SK-N-SH (cell line): ENCODE measurements around the gene MYO1B. TPM values are rescaled to one million over a fixed set of nuclear protein-coding genes. Genes with fewer than 3 reads are reported as not detected.

Experiments used
- CTCF ChIA-PET: fragments of 300-600, 350-600 bp; formaldehyde crosslinking; extraction: SDS; loops from one replicate; lab custom pipeline; 2021; lab: Yijun Ruan, JAX
- POLR2A ChIA-PET: fragments of 350-600 bp; sonication (Branson Sonifier 250); formaldehyde crosslinking; extraction: SDS; loops from one replicate; lab custom pipeline; 2020; ENCODE audit warnings: antibody characterized with exemption, inconsistent platforms; lab: Yijun Ruan, JAX
- DNase-seq: peaks from one replicate; pipeline ENCODE4 v3.0.0; 2012
- H2AFZ ChIP-seq: fragments of 200-600 bp; sonication (generic); 2 replicates; pipeline ENCODE4 v1.8.1; 2016; ENCODE audit warnings: antibody characterized with exemption, mild to moderate bottlenecking, low read depth
- H3F3A ChIP-seq: fragments of 200-600 bp; sonication (generic); replicated peaks from 2 replicates; pipeline ENCODE3; 2016; ENCODE audit warnings: antibody characterized with exemption, mild to moderate bottlenecking; ENCODE audit not compliant: insufficient read depth
- H3K27ac ChIP-seq, 2 experiments: fragments of 200-500 bp in 1 of 2; fragments of 200-600 bp in 1 of 2; sonication (Bioruptor generic) in 1 of 2; sonication (generic), shearing (Covaris generic) in 1 of 2; 2 replicates each; pipeline versions ENCODE4 v1.5.1 to v1.6.1; 2014 to 2016; ENCODE audit warnings: low read depth in 2 of 2, inconsistent platforms in 1 of 2, low read length in 1 of 2, mild to moderate bottlenecking in 1 of 2, mixed read lengths in 1 of 2
- H3K27me3 ChIP-seq: fragments of 200-600 bp; sonication (generic), shearing (Covaris generic); 2 replicates; pipeline ENCODE4 v1.6.1; 2016; ENCODE audit warnings: mixed run types; ENCODE audit not compliant: insufficient read depth
- H3K36me3 ChIP-seq, 2 experiments: fragments of 200-500 bp in 1 of 2; fragments of 200-600 bp in 1 of 2; sonication (Bioruptor generic) in 1 of 2; sonication (generic) in 1 of 2; replicated peaks in 1 of 2; 2 replicates each; pipeline versions ENCODE3 to v1.5.1; 2014 to 2016; ENCODE audit warnings: low read length in 1 of 2, mild to moderate bottlenecking in 1 of 2; ENCODE audit not compliant: insufficient read depth in 2 of 2, control insufficient read depth in 1 of 2
- H3K4me1 ChIP-seq, 2 experiments: fragments of 200-500 bp in 1 of 2; fragments of 200-600 bp in 1 of 2; sonication (Bioruptor generic) in 1 of 2; sonication (generic), shearing (Covaris generic) in 1 of 2; 2 replicates each; pipeline versions ENCODE4 v1.5.1 to v1.6.1; 2014 to 2016; ENCODE audit warnings: low read depth in 1 of 2, low read length in 1 of 2, mixed run types in 1 of 2; ENCODE audit not compliant: insufficient read depth in 2 of 2, control insufficient read depth in 1 of 2
- H3K4me2 ChIP-seq: fragments of 200-600 bp; sonication (generic), shearing (Covaris generic); 2 replicates; pipeline ENCODE4 v1.6.1; 2017; ENCODE audit warnings: mixed run types
- H3K4me3 ChIP-seq, 2 experiments: fragments of 200-500 bp in 1 of 2; fragments of 200-600 bp in 1 of 2; sonication (Bioruptor generic) in 1 of 2; sonication (generic), shearing (Covaris generic) in 1 of 2; 2 replicates each; pipeline versions ENCODE4 v1.5.1 to v1.8.1; 2014 to 2016; ENCODE audit warnings: low read depth in 2 of 2, inconsistent platforms in 1 of 2, low read length in 1 of 2, mild to moderate bottlenecking in 1 of 2, mixed read lengths in 1 of 2, moderate library complexity in 1 of 2
- H3K79me2 ChIP-seq: fragments of 200-600 bp; sonication (generic); 2 replicates; pipeline ENCODE4 v1.8.1; 2017; ENCODE audit warnings: mild to moderate bottlenecking; ENCODE audit not compliant: insufficient read depth
- H3K9ac ChIP-seq: fragments of 200-600 bp; sonication (generic); 2 replicates; pipeline ENCODE4 v1.6.1; 2017; ENCODE audit warnings: mixed run types
- H3K9me2 ChIP-seq: fragments of 200-600 bp; sonication (generic); 2 replicates; pipeline ENCODE4 v1.6.1; 2017; ENCODE audit warnings: mixed run types
- H3K9me3 ChIP-seq: fragments of 200-600 bp; sonication (generic); 2 replicates; pipeline ENCODE4 v1.6.1; 2017; ENCODE audit warnings: mixed run types, mild to moderate bottlenecking, moderate library complexity
- H4K20me1 ChIP-seq: fragments of 200-600 bp; sonication (generic); 2 replicates; pipeline ENCODE4 v1.6.1; 2017; ENCODE audit warnings: mild to moderate bottlenecking, mixed run types; ENCODE audit not compliant: insufficient read depth
- EZH2phosphoT487 ChIP-seq: fragments of 200-600 bp; sonication (generic); IDR thresholded peaks from 2 replicates; pipeline ENCODE4 v1.6.1; 2017; ENCODE audit warnings: low read depth, mixed run types, mild to moderate bottlenecking, antibody characterized with exemption, moderate library complexity, borderline replicate concordance
- MAX ChIP-seq: IDR thresholded peaks from 2 replicates; pipeline ENCODE4 v1.4.0; 2012; ENCODE audit warnings: low read depth
- MXI1 ChIP-seq: IDR thresholded peaks from 2 replicates; pipeline ENCODE4 v1.6.1; 2012; ENCODE audit warnings: mild to moderate bottlenecking, low read depth, low read length, improper control_type of control experiment
- NFIC ChIP-seq: IDR thresholded peaks from 2 replicates; pipeline ENCODE4 v1.4.0; 2012; ENCODE audit warnings: borderline replicate concordance
- PBX3 ChIP-seq: IDR thresholded peaks from 2 replicates; pipeline ENCODE4; 2012
- RAD21 ChIP-seq: IDR thresholded peaks from 2 replicates; pipeline ENCODE4 v1.6.1; 2012; ENCODE audit warnings: mild to moderate bottlenecking, low read length
- RCOR1 ChIP-seq: fragments of 150-350 bp; IDR thresholded peaks from 2 replicates; pipeline ENCODE4 v1.6.1; 2017; ENCODE audit warnings: antibody characterized with exemption, low read length
- RFX5 ChIP-seq: IDR thresholded peaks from 2 replicates; pipeline ENCODE4 v1.6.1; 2012; ENCODE audit warnings: mild to moderate bottlenecking, improper control_type of control experiment, low read length
- RXRA ChIP-seq: IDR thresholded peaks from 2 replicates; pipeline ENCODE4 v1.4.0; 2012; ENCODE audit warnings: low read depth, mild to moderate bottlenecking, borderline replicate concordance
- SMC3 ChIP-seq: IDR thresholded peaks from 2 replicates; pipeline ENCODE4 v1.6.1; 2012; ENCODE audit warnings: low read depth, low read length, improper control_type of control experiment
- TAF1 ChIP-seq: IDR thresholded peaks from 2 replicates; pipeline ENCODE4 v1.6.1; 2012; ENCODE audit warnings: low read depth, mild to moderate bottlenecking, low read length, moderate library complexity, borderline replicate concordance
- TCF12 ChIP-seq: IDR thresholded peaks from 2 replicates; pipeline ENCODE4 v1.4.0; 2012
- TEAD4 ChIP-seq: IDR thresholded peaks from 2 replicates; pipeline ENCODE4 v1.4.0; 2012; ENCODE audit warnings: mild to moderate bottlenecking, borderline replicate concordance; ENCODE audit not compliant: insufficient read depth
- USF2 ChIP-seq: fragments of 150-350 bp; IDR thresholded peaks from 2 replicates; pipeline ENCODE4 v1.6.1; 2017; ENCODE audit warnings: antibody characterized with exemption, low read length, low read depth, borderline replicate concordance
- WGBS: methylation state at CpG from one replicate; pipeline ENCODE4 v1.1.6; 2017; ENCODE audit warnings: low lambda C conversion rate; 5-methylcytosine and 5-hydroxymethylcytosine counted together
- polyA plus RNA-seq, 3 experiments: library from polyadenylated mRNA; depleted of rRNA; stranded (reverse); fragments of >200 nt; gene quantifications; 2 replicates each; pipeline ENCODE4 v1.2.3, GENCODE V29; 2012

Gene MYO1B
- polyA plus RNA-seq, 1 of the 3 experiments (the other 2 are of a cell fraction), result 20.2 TPM

- TF ChIP-seq PBX3 (no peak), TAF1 (no peak), MXI1 (no peak), TEAD4 (no peak), TCF12 (no peak), MAX (no peak)
Measured at GRCh38 chr2:191384829-191385228, 139.6 kb downstream of the MYO1B start (continued).

- ChIA-PET CTCF (interaction anchor here (1.0 to 2.0 kb wide), 7 partner anchors 11 to 167 kb away, joined by 3 to 6 read pairs (median 4); no protein-coding TSS in a partner anchor), POLR2A (no interaction called here)
- DNase-seq, result no peak
- no peaks in the 10 kb centered on the region for H3K9me2 ChIP-seq
- no peaks in the 10 kb centered on the region for H4K20me1 ChIP-seq
- peaks cover 33 to 65% of the 10 kb centered on the region in 2 experiments for H3K36me3 ChIP-seq
- H3K79me2 ChIP-seq, result 0 out of 2 replicates have a peak, but pooled peaks cover 5% of the 10 kb centered on the region
- no peak overlapping the region for H2AFZ ChIP-seq
- no peaks in the 10 kb centered on the region for H3K9me3 ChIP-seq
- no peaks in the 10 kb centered on the region for H3K27me3 ChIP-seq
- no peak overlapping the region for H3K9ac ChIP-seq
- no peak overlapping the region for H3K4me3 ChIP-seq
- H3K4me2 ChIP-seq, result no peak overlapping the region
- peak overlapping the region in 1 of 2 experiments; percentile 57; a peak in 1 of 4 replicates for H3K27ac ChIP-seq
- peaks cover 0 to 5% of the 10 kb centered on the region in 2 experiments; a peak in 3 of 4 replicates for H3K4me1 ChIP-seq
- TF ChIP-seq RXRA (no peak), EZH2phosphoT487 (no peak), NFIC (no peak), USF2 (no peak), TCF12 (no peak), TAF1 (no peak), SMC3 (no peak), PBX3 (no peak), RCOR1 (no peak), RFX5 (no peak), RAD21 (no peak)
- peaks cover 5% of the 10 kb centered on the region for H3F3A ChIP-seq
- WGBS, result 84% methylated on average over 6 of the region's 6 CpGs
Measured at GRCh38 chr2:191385416-191386160, 140.4 kb downstream of the MYO1B start.
